Fibroblast of skin of left biceps (primary cell): ENCODE data around the gene SLC7A14.

ENCODE experiments used
- DNase-seq, 2 experiments: peaks; one replicate each; pipeline ENCODE4 v3.0.0-alpha.2; 2013; ENCODE audit warnings: low read depth in 2 of 2

The SLC7A14 gene

GRCh38 chr3:170497207-170498095, 88.4 kb downstream of the SLC7A14 start:
- DNase-seq = no peak

GRCh38 chr3:170496868-170497140, 89.1 kb downstream of the SLC7A14 start:
- no peak for DNase-seq

- no peak for DNase-seq
Observed at GRCh38 chr3:170496026-170496867, 89.6 kb downstream of the SLC7A14 start.

GRCh38 chr3:170494766-170495165, 91.1 kb downstream of the SLC7A14 start:
- DNase-seq = no peak

GRCh38 chr3:170493712-170494182, 92.1 kb downstream of the SLC7A14 start:
- peak in 1 of 2 experiments; percentile 39 for DNase-seq

GRCh38 chr3:170491901-170492300, 94.0 kb downstream of the SLC7A14 start:
- no peak for DNase-seq

- DNase-seq = no peak
Observed at GRCh38 chr3:170490828-170491560, 94.9 kb downstream of the SLC7A14 start.

GRCh38 chr3:170488802-170489201, 97.1 kb downstream of the SLC7A14 start:
- peak in 1 of 2 experiments; percentile 33 for DNase-seq

GRCh38 chr3:170487031-170487430, 98.8 kb downstream of the SLC7A14 start:
- no peak for DNase-seq

GRCh38 chr3:170486398-170486797, 99.5 kb downstream of the SLC7A14 start:
- no peak for DNase-seq

- no peak for DNase-seq
Observed at GRCh38 chr3:170485696-170486095, 100.2 kb downstream of the SLC7A14 start.

- no peak for DNase-seq
Observed at GRCh38 chr3:170485294-170485693, 100.6 kb downstream of the SLC7A14 start.

GRCh38 chr3:170484869-170485268, 101.0 kb downstream of the SLC7A14 start:
- DNase-seq = no peak

GRCh38 chr3:170483485-170484262, 102.2 kb downstream of the SLC7A14 start:
- no peak for DNase-seq

GRCh38 chr3:170482199-170482598, 103.7 kb downstream of the SLC7A14 start:
- no peak for DNase-seq

GRCh38 chr3:170480111-170480510, 105.8 kb downstream of the SLC7A14 start:
- no peak for DNase-seq

- DNase-seq = no peak
Observed at GRCh38 chr3:170477395-170477794, 108.5 kb downstream of the SLC7A14 start.

- DNase-seq = no peak
Observed at GRCh38 chr3:170476291-170476690, 109.6 kb downstream of the SLC7A14 start.

GRCh38 chr3:170475092-170475685, 110.7 kb downstream of the SLC7A14 start:
- DNase-seq = no peak

- DNase-seq = no peak
Observed at GRCh38 chr3:170473358-170473757, 112.5 kb downstream of the SLC7A14 start.

GRCh38 chr3:170471149-170471548, 114.7 kb downstream of the SLC7A14 start:
- no peak for DNase-seq
